GM12875 (cell line): Measurements from ENCODE around the gene SH2D2A.

ENCODE experiments used
- H3K4me3 ChIP-seq: one replicate; pipeline ENCODE4 v1.5.1; 2011; ENCODE audit warnings: low read depth, low read length, control low read depth
- CTCF ChIP-seq: IDR thresholded peaks from 2 replicates; pipeline ENCODE4 v1.5.1; 2011; ENCODE audit warnings: low read depth, mild to moderate bottlenecking, control low read depth, inconsistent platforms, low read length, moderate library complexity, borderline replicate concordance; ENCODE audit not compliant: insufficient read depth

The SH2D2A gene

GRCh38 chr1:156816561-156817328 lies at the start of gene SH2D2A:
Gene SH2D2A (minus strand): TSS chr1:156816848. CDS start chr1:156816708, 140 bp downstream.
- peak within 1 kb of the TSS; percentile 26 for H3K4me3 ChIP-seq
- no peak for TF ChIP-seq CTCF

- no peak overlapping the region for H3K4me3 ChIP-seq
- TF ChIP-seq CTCF = no peak
Observed at GRCh38 chr1:156865865-156866248, 49.2 kb upstream of the SH2D2A start.

DNA sequence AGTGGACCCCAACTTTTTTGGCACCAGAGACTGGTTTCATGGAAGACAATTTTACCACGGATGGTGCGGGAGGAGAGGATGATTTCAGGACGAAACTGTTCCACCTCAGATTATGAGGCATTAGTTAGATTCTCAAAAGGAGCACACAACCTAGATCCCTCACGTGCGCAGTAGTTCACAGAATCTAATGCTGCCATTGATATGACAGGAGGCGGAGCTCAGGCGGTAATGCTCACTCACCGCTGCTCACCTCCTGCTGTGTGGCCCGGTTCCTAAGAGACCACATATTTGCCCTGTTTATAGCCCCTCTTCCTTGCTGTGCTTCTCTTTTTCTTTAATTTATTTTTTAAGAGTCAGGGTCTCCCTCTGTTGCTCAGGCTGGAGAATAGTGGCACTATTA lies 48.6 kb upstream of the SH2D2A start:
- no peak overlapping the region for H3K4me3 ChIP-seq
- no peak for TF ChIP-seq CTCF

DNA sequence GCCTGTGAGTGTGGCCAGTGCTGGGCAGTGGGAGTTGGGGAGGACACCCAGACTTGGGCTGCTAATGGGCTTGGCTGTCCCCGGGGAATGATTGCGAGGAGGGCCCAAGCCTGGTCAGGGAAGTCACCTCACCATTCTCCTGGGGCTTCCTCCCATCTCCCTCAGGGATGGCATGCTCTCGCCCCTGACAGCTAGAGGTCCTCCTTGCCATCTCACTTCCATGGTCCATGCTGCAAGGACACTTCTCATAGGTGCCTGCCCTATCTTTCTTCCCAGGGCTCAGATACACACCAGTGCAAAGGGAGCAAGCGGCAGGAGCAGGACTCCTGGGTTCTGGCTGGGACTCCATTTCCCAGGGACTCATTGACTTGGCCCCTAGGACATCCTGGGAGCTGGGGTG lies 48.1 kb upstream of the SH2D2A start:
- no peak for TF ChIP-seq CTCF

GRCh38 chr1:156863631-156864030 lies 47.0 kb upstream of the SH2D2A start:
- no peak overlapping the region for H3K4me3 ChIP-seq
- no peak for TF ChIP-seq CTCF

More for the DNA sequence above, 48.1 kb upstream of the SH2D2A start:
- no peak overlapping the region for H3K4me3 ChIP-seq

GRCh38 chr1:156862997-156863599 lies 46.5 kb upstream of the SH2D2A start:
- TF ChIP-seq CTCF = no peak
- no peak overlapping the region for H3K4me3 ChIP-seq

- no peak overlapping the region for H3K4me3 ChIP-seq
- TF ChIP-seq CTCF = no peak
Observed at GRCh38 chr1:156862584-156862983, 45.9 kb upstream of the SH2D2A start.
